ENCODE results near the gene C11orf21.

Gene C11orf21

GRCh38 chr11:2271077-2271326 is 30.7 kb downstream of the C11orf21 start:
- no peak for DNase-seq (ENCODE audit: low read depth)

- DNase-seq (ENCODE audit: low read depth), result no peak
These were observed 31.2 kb downstream of the C11orf21 start, which contains the start of gene ASCL2 for GRCh38 chr11:2270322-2271076. TSS of gene ASCL2 (minus strand) at chr11:2270588. CDS start at chr11:2270332, 256 bp downstream.

GRCh38 chr11:2269601-2270321 is 32.0 kb downstream of the C11orf21 start:
- DNase-seq (ENCODE audit: low read depth), result no peak

- no peak for DNase-seq (ENCODE audit: low read depth)
These were observed 32.8 kb downstream of the C11orf21 start for GRCh38 chr11:2268729-2269600.

DNA sequence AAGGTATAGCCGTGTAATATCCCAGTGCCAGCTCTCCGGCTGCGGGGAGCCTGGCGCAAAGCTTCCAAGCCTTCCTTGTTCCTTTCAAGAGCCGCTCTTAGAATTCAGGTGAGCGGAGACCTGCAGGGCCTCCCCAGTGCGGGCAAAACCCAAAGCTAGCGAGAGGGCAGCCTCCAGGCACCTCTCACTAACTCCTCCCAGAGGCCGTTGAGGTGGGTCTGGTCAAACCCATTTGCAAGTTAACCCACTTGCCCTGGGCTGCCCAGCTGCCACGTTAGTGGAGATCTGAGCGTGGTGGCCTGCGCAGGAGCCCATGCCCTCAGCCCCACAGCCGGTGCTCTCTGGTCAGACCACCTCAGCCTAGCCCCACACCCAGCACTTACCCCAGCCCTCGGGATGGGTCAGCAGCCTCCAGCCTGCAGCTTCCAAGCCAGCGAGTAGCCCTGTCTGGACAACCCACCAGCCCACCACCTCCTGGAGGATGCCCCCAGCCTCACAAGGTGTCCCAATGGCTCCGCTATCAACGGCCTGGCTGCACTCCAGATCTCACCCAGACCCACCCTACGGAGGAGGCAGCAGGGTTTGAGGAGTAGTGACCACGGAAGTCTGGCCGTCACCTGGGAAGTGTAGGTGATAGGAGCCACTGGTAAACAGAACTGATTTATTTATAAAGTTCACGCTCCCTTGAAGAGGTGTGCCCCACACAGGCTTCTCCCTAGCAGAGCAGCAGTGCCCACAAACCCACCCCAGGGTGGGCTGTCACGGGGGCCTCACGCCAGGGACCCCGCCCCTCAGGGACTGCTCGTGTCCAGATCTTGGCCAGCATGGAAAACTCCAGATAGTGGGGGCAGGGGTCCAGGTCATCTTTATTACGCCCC is 33.6 kb downstream of the C11orf21 start:
- DNase-seq (ENCODE audit: low read depth), result no peak

DNA sequence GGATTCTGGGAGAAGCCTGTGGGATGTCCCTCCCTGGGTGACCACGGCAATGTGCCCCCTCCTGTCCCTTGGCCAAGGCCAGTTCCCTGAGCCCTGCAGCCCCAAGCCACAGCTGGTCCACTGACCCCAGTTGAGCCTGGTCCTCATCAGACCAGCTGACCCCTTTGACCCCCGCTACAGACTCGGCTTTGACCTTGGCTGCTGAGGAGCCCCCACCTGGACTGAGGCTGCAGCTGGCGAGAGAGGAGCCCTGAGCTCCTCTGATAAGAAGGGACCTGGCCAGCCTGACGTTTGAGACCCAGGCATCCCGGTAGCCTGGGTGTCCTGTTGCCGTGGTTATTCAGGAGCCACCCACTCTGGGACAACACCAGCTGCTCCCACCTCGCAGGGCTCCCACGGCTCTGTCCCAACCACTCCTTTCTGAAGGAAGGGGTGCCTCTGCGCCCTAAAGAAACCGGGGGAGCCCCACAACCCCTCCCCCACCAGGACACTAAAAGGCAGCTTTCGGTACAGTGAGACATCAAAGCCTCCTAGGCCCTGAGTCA is 34.3 kb downstream of the C11orf21 start:
- DNase-seq (ENCODE audit: low read depth), result no peak

DNA sequence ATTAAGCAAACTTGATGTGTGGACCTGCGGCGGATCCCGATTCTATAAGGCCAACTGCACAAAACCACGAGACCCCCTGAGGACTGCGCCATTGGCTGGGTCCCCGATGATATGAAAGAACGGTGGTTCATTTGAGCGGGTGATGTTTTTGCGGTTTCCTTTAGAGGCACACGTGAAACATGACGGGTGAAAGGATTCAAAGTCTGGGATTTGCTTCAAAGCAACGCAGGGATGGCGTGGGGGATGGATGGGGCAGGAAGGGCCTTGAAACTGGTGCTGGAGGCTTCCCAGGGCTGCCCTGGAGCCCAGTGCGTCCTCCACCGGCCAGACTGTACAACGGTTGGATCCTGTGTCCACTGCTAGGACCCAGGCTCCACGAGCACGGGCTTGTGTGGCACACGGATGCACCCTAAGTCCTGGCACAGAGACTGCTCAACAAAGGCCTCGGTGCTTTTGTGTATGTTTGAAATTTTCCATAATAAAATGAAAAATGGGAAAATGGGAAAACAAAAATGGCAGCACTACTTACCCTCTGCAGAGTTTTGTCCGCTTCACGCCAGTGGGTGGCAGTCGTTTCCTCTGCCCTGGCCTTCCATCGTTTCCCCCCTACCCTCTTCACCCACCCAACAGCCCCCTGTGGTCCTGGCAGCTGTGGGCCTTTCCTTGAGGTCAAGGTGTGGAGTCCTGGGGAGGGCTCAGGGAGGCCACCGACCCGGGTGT is 35.0 kb downstream of the C11orf21 start:
- no peak for DNase-seq (ENCODE audit: low read depth)

GRCh38 chr11:2265854-2266585 is 35.7 kb downstream of the C11orf21 start:
- DNase-seq (ENCODE audit: low read depth), result no peak

DNA sequence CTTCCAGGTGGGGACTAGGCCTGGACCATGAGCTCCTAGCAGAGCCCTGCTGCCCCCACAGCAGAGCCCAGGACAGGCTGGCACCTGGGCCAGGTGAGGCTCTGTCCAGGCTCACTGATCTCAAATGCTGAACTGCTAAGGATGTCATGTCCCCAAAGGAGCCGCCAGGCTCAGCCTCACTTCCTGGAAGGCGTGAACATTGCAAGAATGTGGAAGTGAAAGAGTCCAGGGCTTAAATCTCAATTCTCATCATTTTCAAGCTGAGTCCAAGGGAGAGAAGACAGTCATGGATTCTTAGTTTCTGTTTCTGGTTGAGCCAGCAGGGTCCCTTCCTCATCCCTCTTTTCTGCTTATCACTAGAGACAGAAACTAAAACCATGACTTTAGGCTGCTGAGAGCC is 36.3 kb downstream of the C11orf21 start:
- no peak for DNase-seq (ENCODE audit: low read depth)

DNA sequence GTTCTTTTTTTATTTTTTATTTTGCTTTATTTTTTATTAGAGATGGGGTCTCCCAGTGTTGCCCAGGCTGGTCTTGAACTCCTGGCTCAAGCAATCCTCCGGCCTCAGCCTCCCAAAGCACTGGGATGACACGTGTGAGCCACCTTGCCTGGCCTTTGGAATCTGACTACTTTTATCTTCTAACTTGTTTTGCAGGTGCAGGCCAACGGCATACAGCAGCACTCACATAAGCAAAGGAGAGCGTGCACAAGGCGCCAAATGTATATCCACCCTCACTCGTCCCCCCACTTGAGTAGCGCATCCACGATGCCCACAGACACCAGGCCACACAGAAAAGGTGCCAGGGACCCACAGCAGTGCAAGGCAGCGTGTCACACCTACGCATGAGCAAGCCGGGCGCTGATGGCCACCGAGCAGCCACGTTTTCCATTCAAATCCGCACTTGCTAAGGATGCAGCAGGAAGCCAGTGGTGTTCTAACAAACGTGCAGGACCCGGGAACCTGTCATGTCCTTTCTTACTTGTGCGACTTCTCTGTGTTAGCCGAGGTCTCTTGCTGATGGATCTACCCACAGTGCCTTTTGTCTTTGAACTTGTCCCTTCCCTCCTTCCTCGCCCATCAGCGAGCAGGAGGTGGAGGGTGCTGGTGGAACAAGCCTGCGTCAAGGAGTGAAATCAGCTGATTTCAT is 37.2 kb downstream of the C11orf21 start:
- no peak for DNase-seq (ENCODE audit: low read depth)

DNA sequence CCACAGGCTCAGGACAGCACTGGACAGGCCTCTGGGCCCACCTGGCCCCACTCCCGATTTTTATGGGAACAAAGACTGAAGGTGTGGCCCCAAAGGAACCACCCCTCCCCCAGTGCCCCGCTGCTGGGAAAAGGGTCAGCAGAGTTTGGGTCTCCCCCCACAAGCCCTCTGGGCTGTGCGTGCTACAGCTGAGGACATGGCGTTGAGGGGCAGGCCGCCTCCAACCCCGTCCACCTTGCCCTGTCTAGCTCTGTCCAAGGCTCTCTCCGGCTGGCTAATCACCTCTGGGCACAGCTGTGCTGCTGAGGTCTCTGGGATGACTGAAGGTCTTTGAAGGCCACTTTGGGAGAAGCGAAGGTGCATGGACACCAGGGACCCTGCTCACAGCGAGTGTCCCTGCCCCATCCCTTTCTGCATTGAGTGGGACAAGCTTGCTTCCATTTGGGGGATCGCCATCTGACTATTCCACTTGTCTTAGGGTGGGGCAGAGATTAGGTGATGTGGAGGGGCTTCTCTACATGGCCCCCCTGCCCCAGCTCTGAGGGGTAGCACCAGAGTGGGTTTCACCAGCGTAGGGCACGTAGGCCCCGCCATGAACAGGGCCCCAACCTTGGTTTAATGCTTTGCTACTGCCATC is 37.9 kb downstream of the C11orf21 start:
- DNase-seq (ENCODE audit: low read depth), result no peak

- DNase-seq (ENCODE audit: low read depth), result no peak
These were observed 38.6 kb downstream of the C11orf21 start for GRCh38 chr11:2263071-2263565.

DNA sequence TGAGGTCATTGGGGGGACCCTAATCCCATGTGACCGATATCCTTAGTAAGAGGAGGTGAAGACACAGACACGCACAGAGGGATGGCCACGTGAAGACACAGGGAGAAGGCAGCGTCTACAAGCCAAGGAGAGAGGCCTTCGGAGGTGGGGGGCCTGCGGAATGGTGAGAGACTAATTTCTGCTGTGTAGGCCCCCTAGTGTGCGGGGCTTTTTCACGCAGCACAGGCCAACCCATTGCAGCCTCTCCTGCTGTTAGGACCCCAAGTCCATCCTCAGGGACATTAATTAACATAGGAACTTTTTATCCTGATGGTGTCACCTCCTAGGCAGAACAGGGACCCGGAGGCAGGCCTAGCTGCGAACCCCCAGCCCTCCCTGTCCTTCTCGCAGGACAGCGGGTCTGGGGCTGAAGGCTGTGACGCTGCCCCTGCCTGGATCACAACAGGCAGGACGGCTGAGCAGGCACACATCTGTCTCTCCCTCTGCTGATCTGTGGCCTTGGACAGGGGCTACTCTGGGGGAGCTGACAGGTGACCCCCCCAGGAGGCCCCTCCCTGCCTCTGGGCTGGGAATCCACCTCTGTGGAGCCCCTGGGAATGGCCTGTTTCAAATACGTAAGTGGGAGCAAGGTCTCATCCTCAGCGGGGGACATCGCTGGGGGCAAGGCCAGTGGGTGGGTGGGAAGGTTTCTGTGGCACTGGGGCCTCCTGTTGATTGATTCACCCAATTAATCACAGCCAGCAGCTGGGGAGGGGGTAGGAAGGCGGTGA is 39.2 kb downstream of the C11orf21 start:
- no peak for DNase-seq (ENCODE audit: low read depth)

- no peak for DNase-seq (ENCODE audit: low read depth)
These were observed 40.1 kb downstream of the C11orf21 start for GRCh38 chr11:2261436-2262230.

DNA sequence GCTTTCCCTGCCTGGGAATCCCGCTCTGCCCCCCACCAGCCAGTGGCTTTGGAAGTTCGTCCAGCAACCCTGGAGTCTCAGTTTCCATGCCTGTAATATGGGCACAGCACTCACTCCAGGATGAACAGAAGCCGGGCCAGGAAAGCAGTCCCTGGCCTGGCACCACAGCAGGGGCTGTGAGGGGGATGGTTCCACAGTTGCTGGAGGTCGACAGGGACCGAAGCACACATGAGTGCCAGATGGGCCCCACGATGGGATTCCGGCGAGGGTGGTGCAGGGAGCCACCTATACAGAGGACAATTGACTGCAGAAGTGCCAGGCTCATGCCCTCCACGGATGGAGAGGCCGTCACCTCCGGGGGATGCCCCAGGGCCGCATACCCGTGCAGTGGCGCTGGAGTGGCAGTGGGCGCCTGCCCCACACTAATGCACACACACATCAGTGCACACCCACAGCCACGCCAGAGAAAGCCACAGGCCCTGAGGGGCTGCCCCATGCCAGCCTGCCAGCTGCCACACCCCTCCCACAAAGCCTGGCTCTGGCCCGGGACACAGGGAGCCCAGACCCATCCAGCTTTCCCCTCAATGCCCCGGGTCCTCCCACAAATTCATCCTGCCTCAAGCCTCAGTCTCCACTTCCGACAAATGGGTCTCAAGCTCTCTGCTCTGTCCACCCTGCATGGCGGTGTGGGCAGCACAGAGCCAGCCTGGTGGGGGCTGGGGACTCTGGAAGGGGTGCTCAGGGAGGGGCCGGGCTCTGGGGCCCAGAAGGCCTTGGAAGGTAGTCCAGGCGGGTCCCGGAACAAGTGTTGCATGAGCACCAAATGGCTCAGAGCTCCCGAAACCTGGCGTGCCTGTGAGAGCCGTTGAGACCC is 41.0 kb downstream of the C11orf21 start:
- no peak for DNase-seq (ENCODE audit: low read depth)

- DNase-seq (ENCODE audit: low read depth), result no peak
These were observed 41.7 kb downstream of the C11orf21 start for GRCh38 chr11:2259897-2260451.
